HK-2 (cell line): ENCODE results near the gene ISLR.

ENCODE experiments used
- DNase-seq: peaks from one replicate; pipeline ENCODE4 v3.0.0-alpha.2; 2018; ENCODE audit not compliant: unreplicated experiment

ISLR gene

GRCh38 chr15:74173380-74174218 is at the start of gene ISLR:
Gene ISLR (plus strand): TSS chr15:74173710. CDS start chr15:74174859, 1,149 bp downstream.
- no peak for DNase-seq

GRCh38 chr15:74124196-74124595 is 49.3 kb upstream of the ISLR start:
- no peak for DNase-seq

DNA sequence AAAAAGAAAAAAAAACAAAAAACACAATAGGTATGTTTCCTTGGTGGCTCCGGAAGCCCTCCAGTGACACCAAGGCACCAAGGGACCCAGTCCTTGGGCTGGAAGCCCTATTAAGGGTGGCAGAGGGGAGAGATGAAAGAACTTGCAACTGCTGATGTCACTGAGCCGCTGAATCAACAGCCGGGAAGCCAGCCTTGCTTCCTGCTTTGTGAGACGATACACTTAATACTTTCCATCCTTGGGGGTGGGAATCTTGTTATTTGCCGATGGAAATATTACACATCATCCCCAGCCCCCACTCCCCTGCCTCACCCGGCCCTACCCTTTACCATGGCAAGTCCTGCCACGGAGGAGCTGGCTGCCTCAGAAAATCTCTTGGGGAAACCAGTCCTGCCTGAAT is 48.8 kb upstream of the ISLR start:
- no peak for DNase-seq

DNA sequence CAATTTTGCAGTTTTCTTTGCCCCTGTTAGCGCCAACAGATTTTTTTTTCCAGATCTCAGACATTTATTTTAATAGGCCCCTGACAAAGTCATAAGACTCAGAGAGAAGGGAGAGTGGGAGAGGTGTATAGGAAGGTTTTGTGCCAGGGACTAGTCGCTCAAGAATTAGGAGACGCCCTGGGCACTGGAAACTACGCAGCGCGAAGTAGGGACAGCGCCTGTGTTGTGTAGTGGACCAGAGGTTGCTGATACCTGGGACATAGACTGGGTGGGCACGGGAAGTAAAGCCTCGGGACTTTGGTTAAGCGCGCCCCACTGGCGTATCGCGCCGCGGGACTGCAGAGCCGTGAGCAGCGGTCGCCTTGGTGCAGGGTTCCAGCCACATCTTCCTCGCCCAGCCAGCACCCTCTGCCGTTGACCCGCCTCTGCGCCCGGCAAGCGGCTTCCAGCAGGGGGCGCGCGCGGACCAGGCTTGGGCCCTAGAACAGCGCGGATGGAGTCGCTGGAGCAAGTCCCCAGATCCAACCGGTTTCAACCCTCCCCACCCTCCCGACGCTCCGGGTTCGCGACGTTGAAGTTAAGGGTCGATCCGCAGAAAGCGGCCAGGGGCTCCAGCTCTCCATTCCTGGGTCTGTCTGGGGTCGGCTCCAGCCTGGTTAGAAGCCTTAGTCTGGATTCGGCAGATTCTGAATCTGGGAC is 46.1 kb upstream of the ISLR start:
- peak; percentile 82 for DNase-seq

DNA sequence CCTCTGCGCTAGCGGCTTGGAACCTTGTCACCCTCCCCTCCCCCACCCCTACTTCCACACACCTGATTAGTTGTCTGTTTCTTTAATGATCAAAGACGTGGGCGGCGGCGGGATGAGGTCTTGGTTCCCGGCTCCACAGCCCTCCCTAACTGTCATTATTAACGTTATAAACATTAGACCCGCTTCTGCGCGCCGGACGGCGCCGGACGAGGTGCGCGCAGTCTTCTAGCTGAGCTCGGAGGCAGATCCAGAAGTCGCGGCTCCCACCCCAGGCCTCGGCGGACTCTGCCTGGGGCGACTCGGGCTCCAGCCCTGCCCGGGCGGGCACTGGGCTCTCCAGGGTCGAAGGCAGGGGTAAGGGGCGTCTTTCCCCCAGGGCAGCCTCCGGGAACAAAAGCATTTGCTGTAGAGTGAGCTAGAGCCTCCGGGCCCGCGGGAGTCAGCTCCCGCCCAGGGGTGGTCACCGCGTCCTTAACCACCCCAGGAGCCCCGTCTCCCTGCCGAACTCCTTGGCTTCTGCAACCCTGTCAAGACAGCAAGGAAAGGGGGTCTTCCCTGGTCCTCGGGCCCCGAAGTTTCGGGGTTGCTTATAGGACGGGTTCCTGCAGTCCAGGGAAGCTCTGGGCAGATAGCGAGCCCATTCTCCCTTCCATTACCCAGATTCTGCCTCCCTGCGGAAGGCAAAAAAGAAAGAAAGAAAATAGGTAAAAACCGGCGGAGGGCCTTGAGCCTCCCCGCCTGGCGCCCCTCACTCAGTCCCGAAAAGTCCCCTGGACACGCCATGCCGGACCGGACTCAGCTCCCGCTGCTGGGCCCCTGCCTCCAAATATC is 45.3 kb upstream of the ISLR start:
- no peak for DNase-seq

GRCh38 chr15:74128785-74129585 is 44.5 kb upstream of the ISLR start:
- DNase-seq, result no peak

DNA sequence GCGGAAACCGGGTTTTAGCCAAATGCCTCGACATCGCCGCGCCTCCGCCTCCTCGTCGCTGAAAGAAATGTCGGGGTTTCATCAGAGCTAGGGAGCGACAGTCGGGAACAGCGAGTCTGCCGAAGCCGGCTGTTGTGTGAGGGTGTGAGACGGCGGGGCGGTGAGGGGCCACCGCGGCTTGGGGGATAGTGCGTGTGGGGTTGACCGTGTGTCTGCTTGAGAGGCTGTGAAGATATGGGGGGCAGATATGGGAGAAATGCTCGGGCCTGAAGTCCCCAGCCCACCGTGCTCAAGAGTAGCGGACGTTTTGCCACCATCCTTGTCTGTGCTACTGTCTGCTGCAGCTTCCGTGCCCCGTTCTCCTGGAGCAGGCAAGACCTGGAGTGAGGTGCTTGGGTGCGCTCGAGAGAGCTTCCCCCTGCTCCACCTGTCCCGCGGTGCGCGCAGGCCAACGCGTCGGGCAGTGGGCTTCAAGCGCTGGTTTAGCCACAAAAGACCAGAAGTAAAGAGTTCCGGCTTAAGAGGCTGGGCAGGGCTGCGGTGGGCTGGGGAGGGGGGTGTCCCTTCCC is 43.8 kb upstream of the ISLR start:
- no peak for DNase-seq

- no peak for DNase-seq
Measured at GRCh38 chr15:74130155-74130848, 43.2 kb upstream of the ISLR start, which contains the start of gene ISLR2. Gene ISLR2 (plus strand): TSS chr15:74130586. CDS start chr15:74132755, 2,169 bp downstream.

GRCh38 chr15:74130849-74131627 is 42.5 kb upstream of the ISLR start:
- DNase-seq, result no peak

DNA sequence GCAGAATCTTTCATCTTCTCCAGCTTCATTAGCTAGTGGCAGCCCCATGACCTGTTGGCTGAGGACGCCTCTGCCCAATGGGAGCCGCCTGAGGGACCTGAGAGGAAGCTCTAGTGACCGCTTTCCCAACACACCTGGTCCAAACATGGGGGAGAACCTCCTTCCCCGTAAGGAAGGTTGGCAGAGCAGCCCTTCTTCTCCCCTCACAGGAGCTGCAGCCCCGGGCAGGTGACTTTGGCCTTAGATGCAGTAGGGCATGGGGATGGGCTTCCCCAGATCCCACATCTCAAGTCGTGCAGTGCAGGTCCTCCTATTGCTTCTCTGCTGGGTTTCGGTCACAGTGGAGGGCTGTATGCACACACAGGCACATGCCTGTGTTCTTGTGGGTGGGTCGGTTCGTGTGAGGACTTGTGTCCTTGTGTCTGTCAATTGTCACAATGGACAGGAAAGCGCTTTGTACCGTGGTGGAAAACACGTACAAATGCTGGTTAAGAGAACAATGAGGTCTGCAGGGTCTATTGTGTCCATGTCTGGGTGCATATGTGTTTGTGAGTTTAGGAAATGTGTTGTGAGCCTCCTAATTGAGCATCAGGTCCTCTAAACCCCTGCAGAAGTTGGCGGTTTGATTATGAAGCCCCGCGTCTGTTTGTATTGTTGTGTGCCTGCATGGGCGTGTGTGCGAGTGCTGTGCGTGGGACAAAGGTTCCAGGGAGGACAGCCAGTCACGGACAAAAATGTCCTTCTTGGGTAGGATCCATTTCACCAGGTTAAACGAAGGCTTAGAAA is 41.7 kb upstream of the ISLR start:
- no peak for DNase-seq

- DNase-seq, result no peak
Measured at GRCh38 chr15:74132681-74133651, 40.5 kb upstream of the ISLR start.

- DNase-seq, result no peak
Measured at GRCh38 chr15:74133694-74134386, 39.7 kb upstream of the ISLR start.

DNA sequence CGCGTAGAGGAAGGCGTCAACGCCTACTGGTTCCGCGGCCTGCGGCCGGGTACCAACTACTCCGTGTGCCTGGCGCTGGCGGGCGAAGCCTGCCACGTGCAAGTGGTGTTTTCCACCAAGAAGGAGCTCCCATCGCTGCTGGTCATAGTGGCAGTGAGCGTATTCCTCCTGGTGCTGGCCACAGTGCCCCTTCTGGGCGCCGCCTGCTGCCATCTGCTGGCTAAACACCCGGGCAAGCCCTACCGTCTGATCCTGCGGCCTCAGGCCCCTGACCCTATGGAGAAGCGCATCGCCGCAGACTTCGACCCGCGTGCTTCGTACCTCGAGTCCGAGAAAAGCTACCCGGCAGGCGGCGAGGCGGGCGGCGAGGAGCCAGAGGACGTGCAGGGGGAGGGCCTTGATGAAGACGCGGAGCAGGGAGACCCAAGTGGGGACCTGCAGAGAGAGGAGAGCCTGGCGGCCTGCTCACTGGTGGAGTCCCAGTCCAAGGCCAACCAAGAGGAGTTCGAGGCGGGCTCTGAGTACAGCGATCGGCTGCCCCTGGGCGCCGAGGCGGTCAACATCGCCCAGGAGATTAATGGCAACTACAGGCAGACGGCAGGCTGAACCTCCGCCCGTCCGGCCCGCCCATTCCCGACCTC is 39.0 kb upstream of the ISLR start:
- DNase-seq, result no peak

GRCh38 chr15:74135041-74135565 is 38.4 kb upstream of the ISLR start:
- DNase-seq, result no peak

DNA sequence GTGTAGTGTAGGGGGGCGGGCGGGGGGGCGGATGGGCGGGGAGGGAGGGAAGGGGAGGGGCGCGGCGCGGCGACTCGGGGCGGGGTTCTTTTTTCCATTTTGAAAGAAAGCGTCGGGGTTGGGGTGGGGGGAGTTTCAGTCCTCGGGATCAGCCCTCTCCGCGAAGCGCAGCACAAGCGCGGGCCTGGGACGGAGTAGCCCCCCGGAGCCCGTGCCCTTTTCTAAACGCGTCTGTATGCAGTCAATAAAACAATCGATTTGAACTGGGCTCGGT is 37.0 kb upstream of the ISLR start:
- DNase-seq, result no peak

GRCh38 chr15:74136814-74137536 is 36.5 kb upstream of the ISLR start:
- no peak for DNase-seq
